H9 (cell line): ENCODE data around the gene SLC22A5. TPM values are rescaled to one million over a fixed set of nuclear protein-coding genes. Genes with fewer than 3 reads are reported as not detected.

ENCODE experiments used
- DNase-seq: peaks from one replicate; pipeline ENCODE4 v3.0.0-alpha.2; 2017
- H2AFZ ChIP-seq: one replicate; pipeline ENCODE4 v1.6.1; 2013; ENCODE audit warnings: mild to moderate bottlenecking, low read length, control low read depth, moderate library complexity
- H2AK5ac ChIP-seq: 2 replicates; pipeline ENCODE4 v1.6.1; 2013; ENCODE audit warnings: low read length, control low read depth, mixed read lengths; ENCODE audit not compliant: insufficient read length
- H2BK120ac ChIP-seq: one replicate; pipeline ENCODE4 v1.6.1; 2013; ENCODE audit warnings: low read depth, mild to moderate bottlenecking, low read length, control low read depth, inconsistent platforms; ENCODE audit not compliant: poor library complexity, severe bottlenecking
- H2BK12ac ChIP-seq: 2 replicates; pipeline ENCODE4 v1.6.1; 2013; ENCODE audit warnings: low read length, control low read depth, mixed read lengths, low read depth; ENCODE audit not compliant: insufficient read length
- H2BK15ac ChIP-seq: 2 replicates; pipeline ENCODE4 v1.6.1; 2013; ENCODE audit warnings: low read depth, low read length, control low read depth
- H2BK20ac ChIP-seq: one replicate; pipeline ENCODE4 v1.6.1; 2013; ENCODE audit warnings: low read depth, mild to moderate bottlenecking, low read length, control low read depth, inconsistent platforms; ENCODE audit not compliant: poor library complexity, severe bottlenecking
- H2BK5ac ChIP-seq: 2 replicates; pipeline ENCODE4 v1.6.1; 2013; ENCODE audit warnings: low read length, control low read depth, mixed read lengths; ENCODE audit not compliant: insufficient read length
- H3K14ac ChIP-seq: 2 replicates; pipeline ENCODE4 v1.6.1; 2013; ENCODE audit warnings: low read length, control low read depth; ENCODE audit not compliant: insufficient read depth
- H3K18ac ChIP-seq: 2 replicates; pipeline ENCODE4 v1.6.1; 2013; ENCODE audit warnings: low read depth, mild to moderate bottlenecking, mixed read lengths, low read length, control low read depth; ENCODE audit not compliant: insufficient read length
- H3K23ac ChIP-seq: 2 replicates; pipeline ENCODE4 v1.6.1; 2013; ENCODE audit warnings: low read length, control low read depth, mixed read lengths, low read depth; ENCODE audit not compliant: insufficient read length
- H3K23me2 ChIP-seq: 2 replicates; pipeline ENCODE4 v1.6.1; 2013; ENCODE audit warnings: low read depth, mild to moderate bottlenecking, mixed read lengths, low read length, control low read depth; ENCODE audit not compliant: insufficient read length, poor library complexity, severe bottlenecking
- H3K27ac ChIP-seq: 2 replicates; pipeline ENCODE4 v1.5.1; 2013; ENCODE audit warnings: low read length, control low read depth, mixed read lengths, low read depth; ENCODE audit not compliant: insufficient read length
- H3K27me3 ChIP-seq: 2 replicates; pipeline ENCODE4 v1.6.1; 2013; ENCODE audit warnings: low read length, control low read depth, inconsistent platforms; ENCODE audit not compliant: insufficient read depth
- H3K4ac ChIP-seq: 2 replicates; pipeline ENCODE4 v1.6.1; 2013; ENCODE audit warnings: low read depth, mild to moderate bottlenecking, control low read depth, inconsistent platforms, low read length, moderate library complexity
- H3K4me1 ChIP-seq: 2 replicates; pipeline ENCODE4 v1.6.1; 2013; ENCODE audit warnings: low read length, control low read depth, inconsistent platforms; ENCODE audit not compliant: insufficient read depth
- H3K4me2 ChIP-seq: 2 replicates; pipeline ENCODE4 v1.6.1; 2013; ENCODE audit warnings: low read length, control low read depth, mixed read lengths; ENCODE audit not compliant: insufficient read length, insufficient read depth
- H3K56ac ChIP-seq: 2 replicates; pipeline ENCODE4 v1.6.1; 2013; ENCODE audit warnings: low read depth, mild to moderate bottlenecking, mixed read lengths, low read length, control low read depth; ENCODE audit not compliant: insufficient read length
- H3K79me1 ChIP-seq: 2 replicates; pipeline ENCODE4 v1.6.1; 2013; ENCODE audit warnings: low read depth, mild to moderate bottlenecking, moderate library complexity, low read length, control low read depth, inconsistent platforms; ENCODE audit not compliant: insufficient read depth, poor library complexity, severe bottlenecking
- H3K79me2 ChIP-seq: 2 replicates; pipeline ENCODE4 v1.6.1; 2013; ENCODE audit warnings: low read length, control low read depth, inconsistent platforms; ENCODE audit not compliant: insufficient read depth
- H3K9ac ChIP-seq: 2 replicates; pipeline ENCODE4 v1.6.1; 2013; ENCODE audit warnings: low read length, control low read depth, mixed read lengths; ENCODE audit not compliant: insufficient read length; ENCODE audit errors: extremely low read depth
- H3K9me3 ChIP-seq: one replicate; pipeline ENCODE4 v1.6.1; 2013; ENCODE audit warnings: low read depth, low read length, inconsistent platforms; ENCODE audit not compliant: control insufficient read depth
- H3T11ph ChIP-seq: one replicate; pipeline ENCODE4 v1.6.1; 2013; ENCODE audit warnings: mild to moderate bottlenecking, low read length, control low read depth, inconsistent platforms
- H4K20me1 ChIP-seq: one replicate; pipeline ENCODE4 v1.6.1; 2013; ENCODE audit not compliant: control insufficient read depth, insufficient read length, insufficient read depth
- H4K5ac ChIP-seq: 2 replicates; pipeline ENCODE4 v1.6.1; 2013; ENCODE audit warnings: low read depth, mild to moderate bottlenecking, mixed read lengths, low read length, control low read depth; ENCODE audit not compliant: insufficient read length
- H4K8ac ChIP-seq: replicated peaks from 2 replicates; pipeline ENCODE4 v1.6.1; 2013; ENCODE audit warnings: low read length, control low read depth, mixed read lengths, low read depth; ENCODE audit not compliant: insufficient read length
- H4K91ac ChIP-seq: 2 replicates; pipeline ENCODE4 v1.6.1; 2013; ENCODE audit warnings: low read depth, mild to moderate bottlenecking, moderate library complexity, mixed read lengths, low read length, control low read depth; ENCODE audit not compliant: insufficient read length
- H3K27ac Mint-ChIP-seq, 3 experiments: 2 replicates in 2 of 3; 3 replicates in 1 of 3; pipeline ENCODE4 v1.8.0; 2020 to 2021; ENCODE audit warnings: mixed read lengths in 3 of 3, mild to moderate bottlenecking in 1 of 3, moderate library complexity in 1 of 3
- H3K27me3 Mint-ChIP-seq: 2 replicates; pipeline ENCODE4 v1.8.0; 2021; ENCODE audit warnings: low read depth, mild to moderate bottlenecking, moderate library complexity, mixed read lengths
- H3K36me3 Mint-ChIP-seq, 3 experiments: 2 replicates in 2 of 3; 3 replicates in 1 of 3; pipeline ENCODE4 v1.8.0; 2020 to 2021; ENCODE audit warnings: low read depth in 3 of 3, mixed read lengths in 3 of 3; ENCODE audit not compliant: insufficient read depth in 1 of 3
- H3K4me1 Mint-ChIP-seq, 2 experiments: 2 replicates each; pipeline ENCODE4 v1.8.0; 2020; ENCODE audit warnings: mixed read lengths in 2 of 2
- H3K4me3 Mint-ChIP-seq, 2 experiments: 2 replicates in 1 of 2; 3 replicates in 1 of 2; pipeline ENCODE4 v1.8.0; 2020 to 2021; ENCODE audit warnings: mild to moderate bottlenecking in 2 of 2, mixed read lengths in 2 of 2, moderate library complexity in 1 of 2
- H3K9me3 Mint-ChIP-seq, 2 experiments: 2 replicates in 1 of 2; 3 replicates in 1 of 2; pipeline ENCODE4 v1.8.0; 2020; ENCODE audit warnings: mild to moderate bottlenecking in 2 of 2, mixed read lengths in 2 of 2, moderate library complexity in 1 of 2
- CTCF ChIP-seq: fragments of 200-600 bp; sonication (generic); conservative IDR thresholded peaks from 3 replicates; pipeline ENCODE4 v1.8.0; 2021; ENCODE audit warnings: antibody characterized with exemption, mild to moderate bottlenecking
- WGBS: extraction: QIAGEN DNeasy Blood & Tissue Kit; methylation state at CpG from one replicate; pipeline ENCODE4 v1.1.7; 2013; ENCODE audit warnings: missing lambda C conversion rate, low lambda C conversion rate, mixed read lengths; ENCODE audit not compliant: insufficient read length; ENCODE audit errors: extremely low coverage; 5-methylcytosine and 5-hydroxymethylcytosine counted together
- total RNA-seq: library from RNA; stranded (reverse); gene quantifications from 2 replicates; pipeline ENCODE4 v1.2.1, GENCODE V29; 2021

The SLC22A5 gene
- total RNA-seq, 1 experiment from 2014 or later: 3.4 TPM

- no peak overlapping the region for H3T11ph ChIP-seq
- DNase-seq: no peak
- no peaks in the 10 kb centered on the region for H3K79me1 ChIP-seq
- H3K4ac ChIP-seq: no peak overlapping the region
- no peak overlapping the region for H3K9ac ChIP-seq
- no peak overlapping the region for H3K4me2 ChIP-seq
- H2BK5ac ChIP-seq: no peak overlapping the region
- H3K14ac ChIP-seq: peak overlapping the region; percentile 64; the same call in 1 of the 2 replicates
- Mint-ChIP-seq H3K27me3 (no peaks in the 10 kb centered on the region), H3K27ac (no peak overlapping the region; a peak in 1 of 7 replicates), H3K9me3 (no peaks in the 10 kb centered on the region), H3K4me3 (no peak overlapping the region), H3K36me3 (no peaks in the 10 kb centered on the region), H3K4me1 (peaks cover 18 to 19% of the 10 kb centered on the region in 2 experiments)
- no peak overlapping the region for H3K23ac ChIP-seq
- no peak overlapping the region for H2BK20ac ChIP-seq
- no peak overlapping the region for H2AFZ ChIP-seq
- H2BK120ac ChIP-seq: no peak overlapping the region
- no peaks in the 10 kb centered on the region for H3K9me3 ChIP-seq
- no peak for TF ChIP-seq CTCF
- H2AK5ac ChIP-seq: no peak overlapping the region
- no peaks in the 10 kb centered on the region for H3K23me2 ChIP-seq
- H4K20me1 ChIP-seq: no peaks in the 10 kb centered on the region
- H2BK15ac ChIP-seq: no peak overlapping the region
- H3K18ac ChIP-seq: peak overlapping the region; percentile 78
- H4K5ac ChIP-seq: no peak overlapping the region
- WGBS: no CpG with 5 or more reads among the region's 7 CpGs
- no peak overlapping the region for H4K91ac ChIP-seq
- H3K27me3 ChIP-seq: no peaks in the 10 kb centered on the region
- no peaks in the 10 kb centered on the region for H3K79me2 ChIP-seq
- no peak overlapping the region for H2BK12ac ChIP-seq
- no peak overlapping the region for H4K8ac ChIP-seq
- no peaks in the 10 kb centered on the region; the same call in 1 of the 2 replicates for H3K4me1 ChIP-seq
- H3K27ac ChIP-seq: no peak overlapping the region
- H3K56ac ChIP-seq: no peak overlapping the region
Observed at GRCh38 chr5:132425975-132426524, 56.5 kb downstream of the SLC22A5 start.
